ENCODE measurements around the gene PTPRT.

DNA sequence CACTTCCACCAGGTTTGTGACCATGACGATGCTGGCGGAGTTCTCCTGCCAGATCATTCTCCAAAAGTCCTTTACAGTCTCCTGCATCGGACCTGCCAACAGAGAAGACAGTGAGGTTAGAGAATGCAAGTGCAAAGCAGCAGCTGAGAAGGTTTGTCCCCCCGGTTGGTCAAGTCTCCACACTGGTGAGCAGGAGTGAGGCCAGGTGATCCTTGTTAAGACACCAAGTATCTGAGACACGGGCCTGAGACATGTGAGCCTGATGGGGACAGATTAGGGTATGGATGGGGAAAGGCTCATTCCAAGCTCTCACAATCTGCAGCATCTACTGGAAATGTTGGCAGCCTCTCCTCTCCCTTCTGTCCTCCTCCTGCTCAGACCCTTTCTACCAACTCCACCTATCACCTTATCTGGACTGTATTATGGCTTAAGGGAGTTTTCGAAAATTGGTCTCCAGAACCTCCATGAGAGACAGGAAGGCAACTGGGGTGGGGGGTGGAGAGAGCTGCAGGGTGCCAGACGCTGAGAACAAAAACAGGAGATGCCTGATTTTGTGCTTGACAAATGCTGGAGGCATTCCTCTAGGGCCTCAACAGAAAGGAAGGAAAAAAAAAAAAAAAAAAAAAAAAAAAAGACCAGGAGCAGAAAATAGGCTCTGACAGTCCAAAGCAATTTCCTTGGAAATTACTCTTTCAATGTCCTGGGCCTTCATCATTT is 1071.1 kb downstream of the PTPRT start:
- TF ChIP-seq EZH2 (IDR thresholded peaks at IDR 0.05) (no peak), POLR2AphosphoS5 (IDR thresholded peaks at IDR 0.05; ENCODE audit: borderline replicate concordance, low read depth, low read length) (no peak), FOXP2 (optimal IDR thresholded peaks at IDR 0.05; ENCODE audit: control extremely low read depth, extremely low read length, insufficient read depth) (no peak)
